Epidermal melanocyte (primary cell): ENCODE data around the gene FNDC3B.
"Not testable (repeated sequence)": the region's sequence is repeated elsewhere in the genome, so short reads cannot be mapped to it uniquely, and the experiment has no call there.

Source experiments
- DNase-seq: peaks from one replicate; pipeline ENCODE4 v3.0.0; 2011; ENCODE audit warnings: low spot score; ENCODE audit not compliant: insufficient read length

FNDC3B gene

GRCh38 chr3:172039436-172040077 lies at the start of gene FNDC3B:
TSS of gene FNDC3B (plus strand) at chr3:172039578. CDS start at chr3:172112480, 72,902 bp downstream.
- peak; percentile 82 for DNase-seq

GRCh38 chr3:171990239-171990638 lies 49.1 kb upstream of the FNDC3B start:
- DNase-seq, result not testable (repeated sequence)

GRCh38 chr3:171991166-171991565 lies 48.2 kb upstream of the FNDC3B start:
- DNase-seq, result no peak

- DNase-seq, result peak; percentile 48
Observed at GRCh38 chr3:171994646-171995428, 44.5 kb upstream of the FNDC3B start.

GRCh38 chr3:171995486-171995885 lies 43.9 kb upstream of the FNDC3B start:
- DNase-seq, result no peak

- no peak for DNase-seq
Observed at GRCh38 chr3:171996178-171996817, 43.1 kb upstream of the FNDC3B start.

GRCh38 chr3:171998731-171999130 lies 40.6 kb upstream of the FNDC3B start:
- DNase-seq, result not testable (repeated sequence)

- not testable (repeated sequence) for DNase-seq
Observed at GRCh38 chr3:172001616-172002015, 37.8 kb upstream of the FNDC3B start.

GRCh38 chr3:172002512-172003078 lies 36.8 kb upstream of the FNDC3B start:
- no peak for DNase-seq

- DNase-seq, result no peak
Observed at GRCh38 chr3:172003146-172003545, 36.2 kb upstream of the FNDC3B start.

- no peak for DNase-seq
Observed at GRCh38 chr3:172007065-172007370, 32.4 kb upstream of the FNDC3B start.

GRCh38 chr3:172009803-172010202 lies 29.6 kb upstream of the FNDC3B start:
- no peak for DNase-seq

GRCh38 chr3:172012775-172013174 lies 26.6 kb upstream of the FNDC3B start:
- no peak for DNase-seq

GRCh38 chr3:172014145-172014544 lies 25.2 kb upstream of the FNDC3B start:
- DNase-seq, result no peak

GRCh38 chr3:172018364-172018763 lies 21.0 kb upstream of the FNDC3B start:
- DNase-seq, result no peak

GRCh38 chr3:172020763-172021162 lies 18.6 kb upstream of the FNDC3B start:
- DNase-seq, result no peak

GRCh38 chr3:172021164-172021563 lies 18.2 kb upstream of the FNDC3B start:
- DNase-seq, result no peak

GRCh38 chr3:172021859-172022258 lies 17.5 kb upstream of the FNDC3B start:
- DNase-seq, result no peak

- no peak for DNase-seq
Observed at GRCh38 chr3:172023915-172024314, 15.5 kb upstream of the FNDC3B start.

GRCh38 chr3:172024679-172025078 lies 14.7 kb upstream of the FNDC3B start:
- no peak for DNase-seq

- no peak for DNase-seq
Observed at GRCh38 chr3:172029425-172030098, 9.8 kb upstream of the FNDC3B start.

GRCh38 chr3:172030181-172030580 lies 9.2 kb upstream of the FNDC3B start:
- DNase-seq, result no peak
